NCI-H1694 (cell line): ENCODE results near the gene SCYL1.

ENCODE experiments used
- DNase-seq: peaks from one replicate; lab custom pipeline; 2025; lab: John Stamatoyannopoulos, UW

The SCYL1 gene

GRCh38 chr11:65536412-65537295, 11.8 kb downstream of the SCYL1 start:
- DNase-seq: no peak

- no peak for DNase-seq
These were observed 12.4 kb downstream of the SCYL1 start for GRCh38 chr11:65537296-65537597.

DNA sequence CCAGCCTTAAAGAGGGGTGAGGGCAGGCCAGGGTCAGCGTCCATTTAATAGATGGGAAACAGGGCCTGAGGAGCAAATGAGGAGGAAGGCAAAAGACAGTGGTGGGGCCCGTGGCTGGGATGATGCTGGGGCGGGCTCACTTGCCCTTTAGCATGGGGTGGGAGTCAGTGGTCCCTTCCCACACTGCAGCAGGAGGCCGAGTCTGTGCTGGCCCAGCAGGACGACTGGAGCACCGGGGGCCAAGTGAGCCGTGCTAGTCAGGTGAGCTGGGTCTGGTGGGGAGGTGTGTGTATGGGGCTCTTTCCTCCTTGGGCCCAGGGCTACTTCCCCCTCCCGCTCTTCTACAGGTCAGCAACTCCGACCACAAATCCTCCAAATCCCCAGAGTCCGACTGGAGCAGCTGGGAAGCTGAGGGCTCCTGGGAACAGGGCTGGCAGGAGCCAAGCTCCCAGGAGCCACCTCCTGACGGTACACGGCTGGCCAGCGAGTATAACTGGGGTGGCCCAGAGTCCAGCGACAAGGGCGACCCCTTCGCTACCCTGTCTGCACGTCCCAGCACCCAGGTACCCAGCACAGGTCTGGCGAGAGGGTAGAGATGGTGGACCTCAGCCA, 12.8 kb downstream of the SCYL1 start:
- no peak for DNase-seq

- no peak for DNase-seq
These were observed 13.5 kb downstream of the SCYL1 start for GRCh38 chr11:65538232-65538914.

- no peak for DNase-seq
These were observed 14.2 kb downstream of the SCYL1 start for GRCh38 chr11:65538915-65539743.

DNA sequence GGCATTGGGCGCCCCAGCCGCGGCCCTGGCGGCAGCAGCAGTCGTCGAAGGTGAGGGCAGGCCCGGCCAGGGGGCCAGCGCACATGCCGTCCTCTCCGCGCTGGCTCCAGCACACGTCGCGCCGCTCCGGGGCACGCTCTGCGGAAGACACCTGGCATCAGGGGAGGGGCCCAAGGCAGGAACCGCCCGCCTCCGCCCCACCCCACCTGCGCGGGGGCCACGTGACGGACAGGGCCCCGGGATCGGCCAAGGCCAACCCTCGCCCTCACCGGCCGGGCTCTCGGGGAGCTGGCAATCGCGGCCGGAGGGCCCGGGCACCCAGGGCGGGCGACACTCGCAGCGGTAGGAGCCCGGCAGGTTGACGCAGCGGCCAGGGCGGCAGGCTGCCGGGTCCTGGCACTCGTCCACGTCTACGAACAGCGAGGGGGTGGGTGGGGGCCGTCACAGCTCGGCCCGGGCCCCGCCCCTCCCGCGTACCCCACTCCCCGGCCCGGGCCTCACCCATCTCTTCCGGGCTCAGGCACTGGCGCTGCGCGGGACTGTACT, 14.9 kb downstream of the SCYL1 start:
- DNase-seq: peak; percentile 23

- DNase-seq: peak; percentile 58
These were observed 15.6 kb downstream of the SCYL1 start for GRCh38 chr11:65540290-65541092.

DNA sequence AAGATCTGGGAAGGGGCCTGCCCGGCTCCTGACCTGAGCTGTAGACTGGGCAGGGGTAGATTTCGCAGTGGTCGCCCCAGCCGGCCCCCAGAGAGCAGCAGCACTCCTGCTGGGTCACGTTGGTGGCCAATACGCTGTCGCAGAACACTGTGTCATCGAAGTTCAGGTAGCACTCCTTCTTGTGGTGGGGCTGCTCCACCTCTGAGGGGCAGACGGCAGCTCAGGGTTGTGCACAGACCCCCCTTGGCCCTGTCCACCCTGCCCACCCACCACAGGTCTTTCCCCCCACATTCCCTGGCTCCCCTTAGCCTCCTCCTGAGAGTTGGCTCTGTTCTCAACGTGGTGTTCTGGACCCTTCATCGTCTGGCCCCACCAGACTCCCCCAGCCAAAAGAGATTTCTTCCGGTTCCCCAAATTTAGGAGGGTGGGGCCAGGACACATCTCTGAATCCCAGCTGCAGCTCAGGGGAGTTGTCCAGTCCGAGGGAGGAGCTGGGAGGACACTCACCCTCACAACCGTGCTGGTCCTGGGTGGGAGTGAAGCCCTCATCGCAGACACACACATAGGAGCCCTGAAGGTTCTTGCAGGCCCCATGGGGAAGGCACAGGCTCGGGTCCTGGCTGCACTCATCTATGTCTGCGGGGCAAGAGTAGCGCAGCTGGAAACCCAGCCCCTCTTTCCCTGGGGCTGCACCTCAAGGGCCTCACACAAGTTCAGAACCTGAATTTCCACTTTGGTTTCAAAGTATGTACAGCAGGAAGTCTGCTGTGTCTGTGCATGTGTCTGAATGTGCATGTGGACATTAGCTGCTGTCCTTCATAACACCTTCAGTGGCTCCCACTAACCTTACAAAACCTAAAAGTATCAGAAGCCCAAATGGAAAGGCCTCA, 16.5 kb downstream of the SCYL1 start:
- DNase-seq: no peak

GRCh38 chr11:65542738-65543390, 18.0 kb downstream of the SCYL1 start:
- no peak for DNase-seq

DNA sequence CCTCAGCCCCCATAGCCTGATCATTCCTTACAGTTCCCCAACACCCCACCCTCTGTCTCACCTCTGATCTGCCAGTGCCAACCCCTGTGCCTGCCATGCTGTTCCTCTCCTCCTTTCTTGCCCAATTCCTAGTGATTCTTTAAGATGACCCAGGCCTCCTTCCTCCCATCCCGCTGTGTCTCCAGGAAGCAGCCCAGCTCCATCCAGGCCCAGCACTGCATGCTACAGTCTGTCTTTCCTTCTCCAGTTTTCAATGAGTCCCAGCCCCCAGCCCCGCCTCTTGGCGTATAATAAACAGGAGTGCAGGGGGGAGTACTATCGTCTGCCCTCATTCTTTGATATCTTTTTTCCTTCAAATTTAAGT, 21.0 kb downstream of the SCYL1 start:
- DNase-seq: no peak

- DNase-seq: no peak
These were observed 21.5 kb downstream of the SCYL1 start for GRCh38 chr11:65546217-65546958.

- DNase-seq: no peak
These were observed 22.7 kb downstream of the SCYL1 start for GRCh38 chr11:65547446-65548125.

DNA sequence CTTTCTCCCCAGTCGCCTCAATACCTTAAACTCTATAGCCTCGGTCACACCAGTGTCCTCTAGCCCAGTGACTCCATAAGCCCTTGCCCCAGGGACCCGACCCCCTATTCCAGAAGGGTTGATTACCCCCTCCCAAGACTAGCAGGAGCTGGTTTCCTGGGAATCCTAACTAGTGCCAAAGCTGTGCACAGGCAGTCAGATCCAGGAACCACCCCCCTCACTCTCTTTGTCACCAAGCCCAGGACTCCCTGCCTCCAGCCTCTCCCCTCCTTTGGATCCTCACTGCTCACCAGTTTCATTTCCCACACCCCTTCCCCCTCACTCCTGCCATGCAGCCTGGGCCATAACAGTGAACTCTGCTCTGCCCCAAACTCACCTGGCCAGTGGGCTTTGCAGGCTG, 23.5 kb downstream of the SCYL1 start:
- DNase-seq: no peak

DNA sequence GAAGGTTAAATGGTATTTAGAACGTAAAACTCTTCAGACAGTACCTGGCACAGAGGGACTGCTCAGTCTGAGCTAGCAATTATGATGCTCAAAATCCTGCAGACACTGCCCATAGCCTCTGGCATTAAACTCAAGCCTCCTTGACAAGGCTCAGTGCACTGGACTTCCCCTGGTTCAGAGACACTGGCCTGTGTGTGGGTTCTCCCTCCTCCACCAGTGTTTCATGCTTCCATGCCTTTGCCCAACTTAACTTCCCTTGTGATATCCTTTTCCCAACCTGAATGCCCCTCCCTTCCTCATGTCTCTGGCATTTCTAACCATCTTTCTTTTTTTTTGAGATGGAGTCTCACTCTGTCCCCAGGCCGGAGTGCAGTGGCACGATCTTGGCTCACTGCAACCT, 24.2 kb downstream of the SCYL1 start:
- no peak for DNase-seq

DNA sequence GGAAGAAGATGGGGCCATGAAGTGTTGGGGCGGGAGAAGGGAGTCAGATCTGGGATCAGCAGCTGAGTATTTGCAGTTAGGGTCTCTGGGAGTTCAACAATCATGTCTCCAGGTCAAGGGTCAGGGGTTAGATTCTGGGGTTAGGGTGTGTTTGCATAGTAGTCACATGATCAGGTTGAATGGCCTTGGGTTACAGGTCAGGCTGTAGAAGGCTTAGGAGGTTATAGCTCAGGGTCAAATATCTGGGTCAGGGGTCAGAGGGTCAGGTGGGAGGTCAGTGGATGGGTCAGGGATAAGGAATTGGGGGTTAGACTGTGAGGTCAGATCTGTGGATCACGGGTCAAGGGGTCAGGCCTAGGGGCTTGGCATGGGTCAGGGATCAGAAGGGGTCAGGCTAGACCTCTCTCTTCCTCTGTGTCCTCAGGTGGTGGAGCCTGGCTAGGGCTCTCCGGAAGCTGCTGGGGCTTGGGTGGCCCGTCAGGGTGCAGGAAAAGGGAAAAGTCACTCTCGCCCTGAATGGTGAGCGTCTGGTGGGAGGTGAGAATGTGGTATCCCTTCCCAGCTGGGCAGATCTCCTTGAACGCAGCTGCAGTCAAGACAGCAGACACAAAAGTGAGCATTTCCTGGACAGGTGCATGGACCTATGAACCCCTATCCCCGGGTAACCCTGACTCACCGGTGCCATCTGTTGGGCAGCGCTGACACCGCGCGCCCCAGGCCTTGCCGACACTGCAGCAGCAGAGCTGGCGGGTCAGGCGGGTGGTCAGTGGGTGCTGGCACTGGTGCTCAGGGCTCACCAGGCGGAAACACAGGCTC, 26.9 kb downstream of the SCYL1 start:
- no peak for DNase-seq

GRCh38 chr11:65552388-65552951, 27.6 kb downstream of the SCYL1 start:
- no peak for DNase-seq
